Measurements from ENCODE around the gene FNBP1.

FNBP1 gene

GRCh38 chr9:129869585-129870501, 173.1 kb downstream of the FNBP1 start:
- DNase-seq: no peak

- no peak for DNase-seq
Measured at GRCh38 chr9:129868872-129869486, 174.0 kb downstream of the FNBP1 start.

- no peak for DNase-seq
Measured at GRCh38 chr9:129868023-129868871, 174.7 kb downstream of the FNBP1 start.

- DNase-seq: no peak
Measured at GRCh38 chr9:129867136-129868022, 175.6 kb downstream of the FNBP1 start.

- DNase-seq: no peak
Measured at GRCh38 chr9:129866394-129867135, 176.4 kb downstream of the FNBP1 start.

- no peak for DNase-seq
Measured at GRCh38 chr9:129865668-129866320, 177.2 kb downstream of the FNBP1 start.

GRCh38 chr9:129864991-129865647, 177.9 kb downstream of the FNBP1 start:
- no peak for DNase-seq

- DNase-seq: no peak
Measured at GRCh38 chr9:129863059-129863690, 179.8 kb downstream of the FNBP1 start.

GRCh38 chr9:129861447-129861827, 181.6 kb downstream of the FNBP1 start:
- no peak for DNase-seq

GRCh38 chr9:129860653-129861446, 182.1 kb downstream of the FNBP1 start:
- no peak for DNase-seq

- no peak for DNase-seq
Measured at GRCh38 chr9:129858167-129858962, 184.6 kb downstream of the FNBP1 start.

GRCh38 chr9:129857207-129857606, 185.8 kb downstream of the FNBP1 start:
- DNase-seq: no peak

GRCh38 chr9:129854588-129855110, 188.3 kb downstream of the FNBP1 start:
- no peak for DNase-seq

GRCh38 chr9:129853614-129854013, 189.4 kb downstream of the FNBP1 start:
- no peak for DNase-seq

- DNase-seq: no peak
Measured at GRCh38 chr9:129852579-129852978, 190.4 kb downstream of the FNBP1 start.

GRCh38 chr9:129851821-129852220, 191.2 kb downstream of the FNBP1 start:
- DNase-seq: no peak

GRCh38 chr9:129850821-129851550, 192.0 kb downstream of the FNBP1 start:
- no peak for DNase-seq

Measured in midbrain (tissue), 1 donor.